HCT116 (cell line): ENCODE results near the gene CRYGN. TPM values are rescaled to one million over a fixed set of nuclear protein-coding genes. Genes with fewer than 3 reads are reported as not detected.

Experiments used
- ATAC-seq: fragments of 200-7000 bp; cut with Tn5 transposase; 2 replicates; pipeline ENCODE4 v1.9.1; 2020; ENCODE audit warnings: mild to moderate bottlenecking, moderate library complexity
- BruUV-seq: library from RNA; stranded (reverse); fragments of 400-500 nt; replicated peaks from 2 replicates; lab custom pipeline; 2021; lab: Mats Ljungman, UMichigan
- CTCF ChIA-PET: fragments of 300-600 bp; sonication (Branson Sonifier 250); formaldehyde crosslinking; loops from one replicate; lab custom pipeline; 2021; ENCODE audit warnings: antibody characterized with exemption; lab: Charles Lee
- POLR2A ChIA-PET: fragments of 300-600, 350-600 bp; sonication (Branson Sonifier 250); formaldehyde crosslinking; loops from one replicate; lab custom pipeline; 2021; ENCODE audit warnings: antibody characterized with exemption; lab: Charles Lee
- RAD21 ChIA-PET, 2 experiments: fragments of 300-600 bp; sonication (Branson Sonifier 250); formaldehyde crosslinking; loops; one replicate each; lab custom pipeline; 2023; ENCODE audit warnings: low total read pairs in 2 of 2; ENCODE audit not compliant: uncharacterized antibody in 2 of 2, unreplicated experiment in 2 of 2, low non-redundant PET in 1 of 2; lab: Charles Lee
- DNase-seq: peaks from one replicate; pipeline ENCODE4 v3.0.0-alpha.2; 2010; ENCODE audit warnings: low read depth, low spot score
- H2AFZ ChIP-seq: fragments of 200-600 bp; shearing (Covaris generic), sonication (generic); 2 replicates; pipeline ENCODE4 v1.6.1; 2017; ENCODE audit warnings: low read depth, mixed run types, mixed read lengths, antibody characterized with exemption, low read length; ENCODE audit not compliant: poor library complexity, severe bottlenecking
- H3K27ac ChIP-seq: 2 replicates; pipeline ENCODE4 v1.5.1; 2012; ENCODE audit warnings: low read depth, low read length
- H3K27me3 ChIP-seq: fragments of 200-600 bp; sonication (generic); 2 replicates; pipeline ENCODE4 v1.6.1; 2016; ENCODE audit warnings: mixed run types, low read length, mixed read lengths; ENCODE audit not compliant: insufficient read depth
- H3K36me3 ChIP-seq, 2 experiments: fragments of 200-500 bp in 1 of 2; fragments of 200-600 bp in 1 of 2; sonication (Bioruptor generic) in 1 of 2; sonication (generic) in 1 of 2; 2 replicates each; pipeline versions ENCODE4 v1.5.1 to v1.6.1; 2014 to 2016; ENCODE audit warnings: low read length in 2 of 2, inconsistent platforms in 1 of 2, mixed read lengths in 1 of 2, mixed run types in 1 of 2; ENCODE audit not compliant: insufficient read depth in 2 of 2, control insufficient read depth in 1 of 2
- H3K4me1 ChIP-seq, 2 experiments: fragments of 200-600 bp in 1 of 2; sonication (generic) in 1 of 2; 2 replicates each; pipeline versions ENCODE4 v1.5.1 to v1.6.1; 2012 to 2017; ENCODE audit warnings: low read length in 2 of 2, inconsistent platforms in 1 of 2, mild to moderate bottlenecking in 1 of 2, mixed read lengths in 1 of 2, mixed run types in 1 of 2, moderate library complexity in 1 of 2; ENCODE audit not compliant: insufficient read depth in 2 of 2, control insufficient read depth in 1 of 2
- H3K4me2 ChIP-seq: fragments of 200-600 bp; sonication (generic); 2 replicates; pipeline ENCODE4 v1.6.1; 2017; ENCODE audit warnings: mixed run types, low read length, mixed read lengths
- H3K4me3 ChIP-seq, 2 experiments: fragments of 200-600 bp in 1 of 2; sonication (generic) in 1 of 2; replicated peaks in 1 of 2; 2 replicates each; pipeline ENCODE4 v1.5.1; 2011 to 2016; ENCODE audit warnings: low read length in 2 of 2, control low read depth in 1 of 2, low read depth in 1 of 2, mild to moderate bottlenecking in 1 of 2, mixed read lengths in 1 of 2, mixed run types in 1 of 2
- H3K79me2 ChIP-seq: fragments of 200-600 bp; sonication (generic); 2 replicates; pipeline ENCODE4 v1.6.1; 2017; ENCODE audit warnings: mild to moderate bottlenecking, mixed run types, low read length, moderate library complexity, mixed read lengths; ENCODE audit not compliant: insufficient read depth
- H3K9ac ChIP-seq: fragments of 200-600 bp; sonication (generic); 2 replicates; pipeline ENCODE4 v1.6.1; 2016; ENCODE audit warnings: low read length, mixed read lengths
- H3K9me2 ChIP-seq: fragments of 200-600 bp; sonication (generic), shearing (Covaris generic); 2 replicates; pipeline ENCODE4 v1.6.1; 2017; ENCODE audit warnings: mixed run types, mild to moderate bottlenecking, moderate library complexity; ENCODE audit not compliant: insufficient read depth
- H3K9me3 ChIP-seq, 2 experiments: fragments of 200-500 bp in 1 of 2; fragments of 200-600 bp in 1 of 2; sonication (Bioruptor generic) in 1 of 2; sonication (generic) in 1 of 2; 2 replicates each; pipeline ENCODE4 v1.6.1; 2014 to 2017; ENCODE audit warnings: low read length in 2 of 2, mixed read lengths in 2 of 2, inconsistent platforms in 1 of 2, low read depth in 1 of 2, mild to moderate bottlenecking in 1 of 2, mixed run types in 1 of 2, moderate library complexity in 1 of 2; ENCODE audit not compliant: control insufficient read depth in 1 of 2, insufficient read depth in 1 of 2
- H4K20me1 ChIP-seq: fragments of 200-600 bp; sonication (generic), shearing (Covaris generic); 2 replicates; pipeline ENCODE4 v1.6.1; 2017; ENCODE audit warnings: mixed run types, mild to moderate bottlenecking, moderate library complexity; ENCODE audit not compliant: insufficient read depth
- CBX3 ChIP-seq: IDR thresholded peaks from 2 replicates; pipeline ENCODE4 v1.6.1; 2012; ENCODE audit warnings: low read depth
- EGR1 ChIP-seq: IDR thresholded peaks from 2 replicates; pipeline ENCODE4 v1.6.1; 2012; ENCODE audit warnings: low read depth
- ELF1 ChIP-seq: IDR thresholded peaks from 2 replicates; pipeline ENCODE4 v1.6.1; 2012; ENCODE audit warnings: low read depth, borderline replicate concordance
- FOSL1 ChIP-seq: IDR thresholded peaks from 2 replicates; pipeline ENCODE4 v1.6.1; 2012; ENCODE audit warnings: low read depth
- JUND ChIP-seq: IDR thresholded peaks from 2 replicates; pipeline ENCODE4 v1.6.1; 2012
- POLR2A ChIP-seq: IDR thresholded peaks from 2 replicates; pipeline ENCODE4 v1.7.0; 2011; ENCODE audit warnings: borderline replicate concordance; ENCODE audit not compliant: insufficient read depth, insufficient read length; ENCODE audit errors: extremely low read depth
- POLR2AphosphoS5 ChIP-seq: IDR thresholded peaks from 2 replicates; pipeline ENCODE4 v1.6.1; 2011; ENCODE audit warnings: mild to moderate bottlenecking, low read depth, low read length, moderate library complexity
- RAD21 ChIP-seq: IDR thresholded peaks from 2 replicates; pipeline ENCODE4 v1.6.1; 2012; ENCODE audit warnings: low read depth, mild to moderate bottlenecking
- SIN3A ChIP-seq: IDR thresholded peaks from 2 replicates; pipeline ENCODE4 v1.6.1; 2012; ENCODE audit warnings: low read depth
- SP1 ChIP-seq: IDR thresholded peaks from 2 replicates; pipeline ENCODE4 v1.6.1; 2012; ENCODE audit warnings: low read depth
- SRF ChIP-seq: IDR thresholded peaks from 2 replicates; pipeline ENCODE4 v1.6.1; 2012; ENCODE audit warnings: low read depth
- TCF7L2 ChIP-seq: IDR thresholded peaks from 2 replicates; pipeline ENCODE4 v1.7.0; 2011; ENCODE audit warnings: borderline replicate concordance, inconsistent platforms; ENCODE audit not compliant: insufficient read depth, insufficient read length; ENCODE audit errors: extremely low read depth
- YY1 ChIP-seq: IDR thresholded peaks from 2 replicates; pipeline ENCODE4 v1.6.1; 2011; ENCODE audit warnings: low read length, low read depth, moderate library complexity, mild to moderate bottlenecking; ENCODE audit not compliant: insufficient replicate concordance; ENCODE audit errors: extremely low read depth
- ZFX ChIP-seq: fragments of 450-650 bp; IDR thresholded peaks from 2 replicates; pipeline ENCODE4 v1.6.1; 2017
- ZNF274 ChIP-seq: fragments of 200-500 bp; sonication (Bioruptor generic); IDR thresholded peaks from 2 replicates; pipeline ENCODE4 v1.6.1; 2014; ENCODE audit warnings: mild to moderate bottlenecking, low read depth, low read length, inconsistent platforms
- intact Hi-C: fragments of 100-400 bp; cut with micrococcal nuclease; formaldehyde crosslinking; loops from 2 replicates; pipeline ENCODE4 v1.10.0; 2022
- total RNA-seq: library from RNA; stranded (reverse); gene quantifications from one replicate; pipeline ENCODE4 v1.2.1, GENCODE V29; 2021; ENCODE audit not compliant: unreplicated experiment
- TF ChIP-seq, protein P1 (sequence below): IDR thresholded peaks from 2 replicates; pipeline ENCODE4 v1.6.1; 2012; ENCODE audit warnings: low read depth
- TF ChIP-seq, protein P2 (sequence below): IDR thresholded peaks from 2 replicates; pipeline ENCODE4 v1.6.1; 2012
- TF ChIP-seq, protein P3 (sequence below): IDR thresholded peaks from 2 replicates; pipeline ENCODE4 v1.6.1; 2011; ENCODE audit warnings: mild to moderate bottlenecking, low read length, moderate library complexity; ENCODE audit not compliant: insufficient replicate concordance; ENCODE audit errors: extremely low read depth

Gene CRYGN
- total RNA-seq, 1 experiment from 2014 or later, result not detected

DNA sequence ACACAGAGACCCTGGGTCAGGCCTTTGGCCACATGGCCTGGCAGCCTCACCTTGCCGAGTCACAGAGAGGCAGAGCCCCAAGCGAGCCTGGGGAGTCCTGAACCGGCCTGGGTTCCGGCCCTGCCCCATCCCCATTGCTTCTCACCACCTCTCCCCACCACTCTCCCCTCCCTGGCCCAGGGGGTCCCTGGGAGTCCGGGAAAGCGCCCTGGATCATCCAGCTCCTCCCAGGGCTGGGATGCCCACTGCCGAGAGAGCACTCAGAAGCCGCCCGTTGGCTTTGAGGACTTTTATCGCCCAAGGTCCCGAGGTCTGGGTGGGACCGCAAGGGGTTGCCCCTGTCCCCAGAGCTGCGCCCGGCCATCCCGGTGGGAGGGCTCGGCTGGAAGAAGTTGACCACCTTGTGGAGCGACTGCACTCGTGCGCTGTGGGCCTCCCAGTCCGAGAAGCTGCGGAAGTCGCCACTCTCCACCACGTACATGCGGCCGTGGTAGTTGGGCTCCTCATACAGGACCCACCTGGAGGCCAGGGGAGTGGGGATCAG is 8.1 kb downstream of the CRYGN start:
- no peak for ATAC-seq
- Histone ChIP-seq H3K9me2 (no peaks in the 10 kb centered on the region), H3K9me3 (no peaks in the 10 kb centered on the region), H3K79me2 (no peaks in the 10 kb centered on the region), H3K4me3 (no peak overlapping the region), H3K4me2 (no peak overlapping the region), H3K9ac (no peak overlapping the region), H2AFZ (no peak overlapping the region), H3K36me3 (no peaks in the 10 kb centered on the region), H3K4me1 (peaks cover 35 to 44% of the 10 kb centered on the region in 2 experiments), H4K20me1 (no peaks in the 10 kb centered on the region), H3K27ac (no peak overlapping the region; the same call in 1 of the 2 replicates), H3K27me3 (no peaks in the 10 kb centered on the region)
- TF ChIP-seq EGR1 (no peak), JUND (no peak), POLR2AphosphoS5 (no peak), ZNF274 (no peak), TCF7L2 (no peak), ZFX (no peak), SP1 (no peak), CBX3 (no peak), YY1 (no peak), ELF1 (no peak), SRF (no peak), SIN3A (no peak), FOSL1 (no peak), POLR2A (no peak), RAD21 (no peak)
- TF ChIP-seq, protein P1, sequence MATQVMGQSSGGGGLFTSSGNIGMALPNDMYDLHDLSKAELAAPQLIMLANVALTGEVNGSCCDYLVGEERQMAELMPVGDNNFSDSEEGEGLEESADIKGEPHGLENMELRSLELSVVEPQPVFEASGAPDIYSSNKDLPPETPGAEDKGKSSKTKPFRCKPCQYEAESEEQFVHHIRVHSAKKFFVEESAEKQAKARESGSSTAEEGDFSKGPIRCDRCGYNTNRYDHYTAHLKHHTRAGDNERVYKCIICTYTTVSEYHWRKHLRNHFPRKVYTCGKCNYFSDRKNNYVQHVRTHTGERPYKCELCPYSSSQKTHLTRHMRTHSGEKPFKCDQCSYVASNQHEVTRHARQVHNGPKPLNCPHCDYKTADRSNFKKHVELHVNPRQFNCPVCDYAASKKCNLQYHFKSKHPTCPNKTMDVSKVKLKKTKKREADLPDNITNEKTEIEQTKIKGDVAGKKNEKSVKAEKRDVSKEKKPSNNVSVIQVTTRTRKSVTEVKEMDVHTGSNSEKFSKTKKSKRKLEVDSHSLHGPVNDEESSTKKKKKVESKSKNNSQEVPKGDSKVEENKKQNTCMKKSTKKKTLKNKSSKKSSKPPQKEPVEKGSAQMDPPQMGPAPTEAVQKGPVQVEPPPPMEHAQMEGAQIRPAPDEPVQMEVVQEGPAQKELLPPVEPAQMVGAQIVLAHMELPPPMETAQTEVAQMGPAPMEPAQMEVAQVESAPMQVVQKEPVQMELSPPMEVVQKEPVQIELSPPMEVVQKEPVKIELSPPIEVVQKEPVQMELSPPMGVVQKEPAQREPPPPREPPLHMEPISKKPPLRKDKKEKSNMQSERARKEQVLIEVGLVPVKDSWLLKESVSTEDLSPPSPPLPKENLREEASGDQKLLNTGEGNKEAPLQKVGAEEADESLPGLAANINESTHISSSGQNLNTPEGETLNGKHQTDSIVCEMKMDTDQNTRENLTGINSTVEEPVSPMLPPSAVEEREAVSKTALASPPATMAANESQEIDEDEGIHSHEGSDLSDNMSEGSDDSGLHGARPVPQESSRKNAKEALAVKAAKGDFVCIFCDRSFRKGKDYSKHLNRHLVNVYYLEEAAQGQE, result no peak
- TF ChIP-seq, protein P2, sequence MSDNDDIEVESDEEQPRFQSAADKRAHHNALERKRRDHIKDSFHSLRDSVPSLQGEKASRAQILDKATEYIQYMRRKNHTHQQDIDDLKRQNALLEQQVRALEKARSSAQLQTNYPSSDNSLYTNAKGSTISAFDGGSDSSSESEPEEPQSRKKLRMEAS, result no peak
- TF ChIP-seq, protein P3, sequence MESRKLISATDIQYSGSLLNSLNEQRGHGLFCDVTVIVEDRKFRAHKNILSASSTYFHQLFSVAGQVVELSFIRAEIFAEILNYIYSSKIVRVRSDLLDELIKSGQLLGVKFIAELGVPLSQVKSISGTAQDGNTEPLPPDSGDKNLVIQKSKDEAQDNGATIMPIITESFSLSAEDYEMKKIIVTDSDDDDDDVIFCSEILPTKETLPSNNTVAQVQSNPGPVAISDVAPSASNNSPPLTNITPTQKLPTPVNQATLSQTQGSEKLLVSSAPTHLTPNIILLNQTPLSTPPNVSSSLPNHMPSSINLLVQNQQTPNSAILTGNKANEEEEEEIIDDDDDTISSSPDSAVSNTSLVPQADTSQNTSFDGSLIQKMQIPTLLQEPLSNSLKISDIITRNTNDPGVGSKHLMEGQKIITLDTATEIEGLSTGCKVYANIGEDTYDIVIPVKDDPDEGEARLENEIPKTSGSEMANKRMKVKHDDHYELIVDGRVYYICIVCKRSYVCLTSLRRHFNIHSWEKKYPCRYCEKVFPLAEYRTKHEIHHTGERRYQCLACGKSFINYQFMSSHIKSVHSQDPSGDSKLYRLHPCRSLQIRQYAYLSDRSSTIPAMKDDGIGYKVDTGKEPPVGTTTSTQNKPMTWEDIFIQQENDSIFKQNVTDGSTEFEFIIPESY, result no peak
- BruUV-seq, result no TSS peak
- POLR2A ChIA-PET, result no interaction called here
- intact Hi-C loops, result no loop called here
- CTCF ChIA-PET, result no interaction called here
- RAD21 ChIA-PET, result no interaction called here
- DNase-seq, result no peak
